H9 (cell line): ENCODE results near the gene C5AR1. TPM values are rescaled to one million over a fixed set of nuclear protein-coding genes. Genes with fewer than 3 reads are reported as not detected.

ENCODE experiments used
- DNase-seq: peaks from one replicate; pipeline ENCODE4 v3.0.0-alpha.2; 2017
- H2AFZ ChIP-seq: one replicate; pipeline ENCODE4 v1.6.1; 2013; ENCODE audit warnings: mild to moderate bottlenecking, low read length, control low read depth, moderate library complexity
- H2AK5ac ChIP-seq: 2 replicates; pipeline ENCODE4 v1.6.1; 2013; ENCODE audit warnings: low read length, control low read depth, mixed read lengths; ENCODE audit not compliant: insufficient read length
- H2BK120ac ChIP-seq: one replicate; pipeline ENCODE4 v1.6.1; 2013; ENCODE audit warnings: low read depth, mild to moderate bottlenecking, low read length, control low read depth, inconsistent platforms; ENCODE audit not compliant: poor library complexity, severe bottlenecking
- H2BK12ac ChIP-seq: 2 replicates; pipeline ENCODE4 v1.6.1; 2013; ENCODE audit warnings: low read length, control low read depth, mixed read lengths, low read depth; ENCODE audit not compliant: insufficient read length
- H2BK15ac ChIP-seq: 2 replicates; pipeline ENCODE4 v1.6.1; 2013; ENCODE audit warnings: low read depth, low read length, control low read depth
- H2BK20ac ChIP-seq: one replicate; pipeline ENCODE4 v1.6.1; 2013; ENCODE audit warnings: low read depth, mild to moderate bottlenecking, low read length, control low read depth, inconsistent platforms; ENCODE audit not compliant: poor library complexity, severe bottlenecking
- H2BK5ac ChIP-seq: 2 replicates; pipeline ENCODE4 v1.6.1; 2013; ENCODE audit warnings: low read length, control low read depth, mixed read lengths; ENCODE audit not compliant: insufficient read length
- H3K14ac ChIP-seq: 2 replicates; pipeline ENCODE4 v1.6.1; 2013; ENCODE audit warnings: low read length, control low read depth; ENCODE audit not compliant: insufficient read depth
- H3K18ac ChIP-seq: 2 replicates; pipeline ENCODE4 v1.6.1; 2013; ENCODE audit warnings: low read depth, mild to moderate bottlenecking, mixed read lengths, low read length, control low read depth; ENCODE audit not compliant: insufficient read length
- H3K23ac ChIP-seq: 2 replicates; pipeline ENCODE4 v1.6.1; 2013; ENCODE audit warnings: low read length, control low read depth, mixed read lengths, low read depth; ENCODE audit not compliant: insufficient read length
- H3K23me2 ChIP-seq: 2 replicates; pipeline ENCODE4 v1.6.1; 2013; ENCODE audit warnings: low read depth, mild to moderate bottlenecking, mixed read lengths, low read length, control low read depth; ENCODE audit not compliant: insufficient read length, poor library complexity, severe bottlenecking
- H3K27ac ChIP-seq: 2 replicates; pipeline ENCODE4 v1.5.1; 2013; ENCODE audit warnings: low read length, control low read depth, mixed read lengths, low read depth; ENCODE audit not compliant: insufficient read length
- H3K27me3 ChIP-seq: 2 replicates; pipeline ENCODE4 v1.6.1; 2013; ENCODE audit warnings: low read length, control low read depth, inconsistent platforms; ENCODE audit not compliant: insufficient read depth
- H3K4ac ChIP-seq: 2 replicates; pipeline ENCODE4 v1.6.1; 2013; ENCODE audit warnings: low read depth, mild to moderate bottlenecking, control low read depth, inconsistent platforms, low read length, moderate library complexity
- H3K4me1 ChIP-seq: 2 replicates; pipeline ENCODE4 v1.6.1; 2013; ENCODE audit warnings: low read length, control low read depth, inconsistent platforms; ENCODE audit not compliant: insufficient read depth
- H3K4me2 ChIP-seq: 2 replicates; pipeline ENCODE4 v1.6.1; 2013; ENCODE audit warnings: low read length, control low read depth, mixed read lengths; ENCODE audit not compliant: insufficient read length, insufficient read depth
- H3K56ac ChIP-seq: 2 replicates; pipeline ENCODE4 v1.6.1; 2013; ENCODE audit warnings: low read depth, mild to moderate bottlenecking, mixed read lengths, low read length, control low read depth; ENCODE audit not compliant: insufficient read length
- H3K79me1 ChIP-seq: 2 replicates; pipeline ENCODE4 v1.6.1; 2013; ENCODE audit warnings: low read depth, mild to moderate bottlenecking, moderate library complexity, low read length, control low read depth, inconsistent platforms; ENCODE audit not compliant: insufficient read depth, poor library complexity, severe bottlenecking
- H3K79me2 ChIP-seq: 2 replicates; pipeline ENCODE4 v1.6.1; 2013; ENCODE audit warnings: low read length, control low read depth, inconsistent platforms; ENCODE audit not compliant: insufficient read depth
- H3K9ac ChIP-seq: 2 replicates; pipeline ENCODE4 v1.6.1; 2013; ENCODE audit warnings: low read length, control low read depth, mixed read lengths; ENCODE audit not compliant: insufficient read length; ENCODE audit errors: extremely low read depth
- H3K9me3 ChIP-seq: one replicate; pipeline ENCODE4 v1.6.1; 2013; ENCODE audit warnings: low read depth, low read length, inconsistent platforms; ENCODE audit not compliant: control insufficient read depth
- H3T11ph ChIP-seq: one replicate; pipeline ENCODE4 v1.6.1; 2013; ENCODE audit warnings: mild to moderate bottlenecking, low read length, control low read depth, inconsistent platforms
- H4K20me1 ChIP-seq: one replicate; pipeline ENCODE4 v1.6.1; 2013; ENCODE audit not compliant: control insufficient read depth, insufficient read length, insufficient read depth
- H4K5ac ChIP-seq: 2 replicates; pipeline ENCODE4 v1.6.1; 2013; ENCODE audit warnings: low read depth, mild to moderate bottlenecking, mixed read lengths, low read length, control low read depth; ENCODE audit not compliant: insufficient read length
- H4K8ac ChIP-seq: replicated peaks from 2 replicates; pipeline ENCODE4 v1.6.1; 2013; ENCODE audit warnings: low read length, control low read depth, mixed read lengths, low read depth; ENCODE audit not compliant: insufficient read length
- H4K91ac ChIP-seq: 2 replicates; pipeline ENCODE4 v1.6.1; 2013; ENCODE audit warnings: low read depth, mild to moderate bottlenecking, moderate library complexity, mixed read lengths, low read length, control low read depth; ENCODE audit not compliant: insufficient read length
- H3K27ac Mint-ChIP-seq, 3 experiments: 2 replicates in 2 of 3; 3 replicates in 1 of 3; pipeline ENCODE4 v1.8.0; 2020 to 2021; ENCODE audit warnings: mixed read lengths in 3 of 3, mild to moderate bottlenecking in 1 of 3, moderate library complexity in 1 of 3
- H3K27me3 Mint-ChIP-seq: 2 replicates; pipeline ENCODE4 v1.8.0; 2021; ENCODE audit warnings: low read depth, mild to moderate bottlenecking, moderate library complexity, mixed read lengths
- H3K36me3 Mint-ChIP-seq, 3 experiments: 2 replicates in 2 of 3; 3 replicates in 1 of 3; pipeline ENCODE4 v1.8.0; 2020 to 2021; ENCODE audit warnings: low read depth in 3 of 3, mixed read lengths in 3 of 3; ENCODE audit not compliant: insufficient read depth in 1 of 3
- H3K4me1 Mint-ChIP-seq, 2 experiments: 2 replicates each; pipeline ENCODE4 v1.8.0; 2020; ENCODE audit warnings: mixed read lengths in 2 of 2
- H3K4me3 Mint-ChIP-seq, 2 experiments: 2 replicates in 1 of 2; 3 replicates in 1 of 2; pipeline ENCODE4 v1.8.0; 2020 to 2021; ENCODE audit warnings: mild to moderate bottlenecking in 2 of 2, mixed read lengths in 2 of 2, moderate library complexity in 1 of 2
- H3K9me3 Mint-ChIP-seq, 2 experiments: 2 replicates in 1 of 2; 3 replicates in 1 of 2; pipeline ENCODE4 v1.8.0; 2020; ENCODE audit warnings: mild to moderate bottlenecking in 2 of 2, mixed read lengths in 2 of 2, moderate library complexity in 1 of 2
- WGBS: extraction: QIAGEN DNeasy Blood & Tissue Kit; methylation state at CpG from one replicate; pipeline ENCODE4 v1.1.7; 2013; ENCODE audit warnings: missing lambda C conversion rate, low lambda C conversion rate, mixed read lengths; ENCODE audit not compliant: insufficient read length; ENCODE audit errors: extremely low coverage; 5-methylcytosine and 5-hydroxymethylcytosine counted together
- total RNA-seq: library from RNA; stranded (reverse); gene quantifications from 2 replicates; pipeline ENCODE4 v1.2.1, GENCODE V29; 2021
- TF ChIP-seq, protein P1 (sequence below): fragments of 200-600 bp; sonication (generic); conservative IDR thresholded peaks from 3 replicates; pipeline ENCODE4 v1.8.0; 2021; ENCODE audit warnings: antibody characterized with exemption, mild to moderate bottlenecking

C5AR1 gene
- total RNA-seq, 1 experiment from 2014 or later, result 1.8 TPM

DNA sequence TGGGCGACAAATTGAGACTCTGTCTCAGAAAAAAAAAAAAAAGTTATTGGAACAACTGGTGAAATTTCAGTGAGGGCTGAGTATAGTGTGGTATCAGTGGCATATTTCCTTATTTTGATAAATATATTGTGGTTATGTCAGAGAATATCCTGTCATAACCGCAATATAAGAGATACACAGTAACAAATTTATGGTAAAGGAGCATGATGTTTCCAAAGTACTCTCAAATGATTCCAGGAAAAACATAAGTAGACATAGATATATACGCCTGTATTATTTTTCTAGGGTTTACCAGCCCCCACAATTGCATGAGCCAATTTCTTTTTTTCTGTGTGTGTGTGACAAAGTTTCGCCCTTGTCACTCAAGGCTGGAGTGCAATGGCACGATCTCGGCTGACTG is 5.7 kb upstream of the C5AR1 start:
- Histone ChIP-seq H2BK20ac (no peak overlapping the region), H4K8ac (no peak overlapping the region), H2BK5ac (no peak overlapping the region), H3K14ac (no peak overlapping the region), H4K20me1 (no peaks in the 10 kb centered on the region), H3T11ph (no peak overlapping the region), H2BK15ac (no peak overlapping the region), H3K4me1 (no peaks in the 10 kb centered on the region), H2AK5ac (no peak overlapping the region), H3K27me3 (no peaks in the 10 kb centered on the region), H3K9me3 (no peaks in the 10 kb centered on the region), H3K18ac (no peak overlapping the region), H3K9ac (no peak overlapping the region), H4K91ac (no peak overlapping the region), H3K56ac (no peak overlapping the region), H3K23me2 (no peaks in the 10 kb centered on the region), H3K4ac (no peak overlapping the region), H3K4me2 (no peak overlapping the region), H2AFZ (no peak overlapping the region), H3K27ac (no peak overlapping the region), H3K79me1 (no peaks in the 10 kb centered on the region), H4K5ac (no peak overlapping the region), H2BK120ac (no peak overlapping the region), H3K79me2 (no peaks in the 10 kb centered on the region), H3K23ac (no peak overlapping the region), H2BK12ac (no peak overlapping the region)
- DNase-seq, result no peak
- WGBS, result no CpG with 5 or more reads among the region's 6 CpGs
- no peak overlapping the region for H3K27ac Mint-ChIP-seq
- H3K9me3 Mint-ChIP-seq, result peaks cover 0 to 2% of the 10 kb centered on the region in 2 experiments; a peak in 2 of 5 replicates
- peaks cover 7% of the 10 kb centered on the region for H3K27me3 Mint-ChIP-seq
- TF ChIP-seq, protein P1, sequence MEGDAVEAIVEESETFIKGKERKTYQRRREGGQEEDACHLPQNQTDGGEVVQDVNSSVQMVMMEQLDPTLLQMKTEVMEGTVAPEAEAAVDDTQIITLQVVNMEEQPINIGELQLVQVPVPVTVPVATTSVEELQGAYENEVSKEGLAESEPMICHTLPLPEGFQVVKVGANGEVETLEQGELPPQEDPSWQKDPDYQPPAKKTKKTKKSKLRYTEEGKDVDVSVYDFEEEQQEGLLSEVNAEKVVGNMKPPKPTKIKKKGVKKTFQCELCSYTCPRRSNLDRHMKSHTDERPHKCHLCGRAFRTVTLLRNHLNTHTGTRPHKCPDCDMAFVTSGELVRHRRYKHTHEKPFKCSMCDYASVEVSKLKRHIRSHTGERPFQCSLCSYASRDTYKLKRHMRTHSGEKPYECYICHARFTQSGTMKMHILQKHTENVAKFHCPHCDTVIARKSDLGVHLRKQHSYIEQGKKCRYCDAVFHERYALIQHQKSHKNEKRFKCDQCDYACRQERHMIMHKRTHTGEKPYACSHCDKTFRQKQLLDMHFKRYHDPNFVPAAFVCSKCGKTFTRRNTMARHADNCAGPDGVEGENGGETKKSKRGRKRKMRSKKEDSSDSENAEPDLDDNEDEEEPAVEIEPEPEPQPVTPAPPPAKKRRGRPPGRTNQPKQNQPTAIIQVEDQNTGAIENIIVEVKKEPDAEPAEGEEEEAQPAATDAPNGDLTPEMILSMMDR, result no peak
- H3K36me3 Mint-ChIP-seq, result no peaks in the 10 kb centered on the region
- H3K4me3 Mint-ChIP-seq, result no peak overlapping the region
- H3K4me1 Mint-ChIP-seq, result peaks cover 7% of the 10 kb centered on the region in 2 experiments
